PC-3 (cell line): ENCODE results near the gene SMAD5. TPM values are rescaled to one million over a fixed set of nuclear protein-coding genes. Genes with fewer than 3 reads are reported as not detected.

Experiments
- ATAC-seq: fragments of 200-7000 bp; cut with Tn5 transposase; 2 replicates; pipeline ENCODE4 v1.9.1; 2020; ENCODE audit warnings: mild to moderate bottlenecking, moderate library complexity
- BruUV-seq: library from RNA; stranded (reverse); fragments of 400-500 nt; replicated peaks from 2 replicates; lab custom pipeline; 2021; lab: Mats Ljungman, UMichigan
- CTCF ChIA-PET: fragments of 300-600 bp; sonication (Branson Sonifier 250); formaldehyde crosslinking; loops from one replicate; lab custom pipeline; 2022; ENCODE audit warnings: antibody characterized with exemption; lab: Charles Lee
- POLR2A ChIA-PET: fragments of 300-600 bp; sonication (Branson Sonifier 250); formaldehyde crosslinking; loops from one replicate; lab custom pipeline; 2022; ENCODE audit warnings: antibody characterized with exemption; ENCODE audit not compliant: unreplicated experiment; lab: Charles Lee
- DNase-seq: peaks from one replicate; pipeline ENCODE4 v3.0.0-alpha.2; 2015
- H2AFZ ChIP-seq: fragments of 300-600 bp; sonication (generic); 2 replicates; pipeline ENCODE4 v1.6.0; 2016; ENCODE audit warnings: antibody characterized with exemption, low read length
- H3F3A ChIP-seq: fragments of 300-600 bp; sonication (generic); one replicate; pipeline ENCODE4 v1.6.0; 2017; ENCODE audit warnings: antibody characterized with exemption, low read length, control low read depth, mild to moderate bottlenecking; ENCODE audit not compliant: unreplicated experiment
- H3K27ac ChIP-seq: fragments of 300-600 bp; sonication (generic); 2 replicates; pipeline ENCODE4 v1.5.1; 2016; ENCODE audit warnings: mild to moderate bottlenecking, low read length
- H3K27me3 ChIP-seq: fragments of 300-600 bp; sonication (generic); 2 replicates; pipeline ENCODE4 v1.6.1; 2016; ENCODE audit warnings: low read length, mixed read lengths
- H3K36me3 ChIP-seq: fragments of 300-600 bp; sonication (generic); 2 replicates; pipeline ENCODE4 v1.6.1; 2016; ENCODE audit warnings: low read depth, mixed run types, low read length, mixed read lengths
- H3K4me1 ChIP-seq: fragments of 300-600 bp; sonication (generic); 2 replicates; pipeline ENCODE4 v1.5.1; 2016; ENCODE audit warnings: low read length; ENCODE audit not compliant: insufficient read depth
- H3K4me2 ChIP-seq: fragments of 300-600 bp; sonication (generic); 2 replicates; pipeline ENCODE4 v1.6.0; 2016; ENCODE audit warnings: low read length
- H3K4me3 ChIP-seq: fragments of 300-600 bp; sonication (generic); 2 replicates; pipeline ENCODE4 v1.5.1; 2016; ENCODE audit warnings: mild to moderate bottlenecking, low read length, mixed read lengths
- H3K79me2 ChIP-seq: fragments of 300-600 bp; sonication (generic); 2 replicates; pipeline ENCODE4 v1.6.1; 2017; ENCODE audit warnings: low read length, mixed read lengths
- H3K9ac ChIP-seq: fragments of 300-600 bp; sonication (generic); 2 replicates; pipeline ENCODE4 v1.6.0; 2016; ENCODE audit warnings: mild to moderate bottlenecking, low read length
- H3K9me2 ChIP-seq: fragments of 300-600 bp; sonication (generic); replicated peaks from 2 replicates; pipeline ENCODE4 v1.6.1; 2016; ENCODE audit warnings: mixed run types, low read length, mixed read lengths
- H3K9me3 ChIP-seq: fragments of 300-600 bp; sonication (generic); 2 replicates; pipeline ENCODE4 v1.6.1; 2016; ENCODE audit warnings: low read length, mixed read lengths
- H4K20me1 ChIP-seq: fragments of 300-600 bp; sonication (generic); 2 replicates; pipeline ENCODE4 v1.6.1; 2016; ENCODE audit warnings: low read length, mixed read lengths
- EZH2 ChIP-seq: fragments of 300-600 bp; sonication (generic); IDR thresholded peaks from one replicate; pipeline ENCODE4 v1.6.1; 2017; ENCODE audit warnings: antibody characterized with exemption, mild to moderate bottlenecking, low read length; ENCODE audit not compliant: unreplicated experiment
- EZH2phosphoT487 ChIP-seq: fragments of 300-600 bp; sonication (generic); IDR thresholded peaks from 2 replicates; pipeline ENCODE4 v1.6.1; 2018; ENCODE audit warnings: mild to moderate bottlenecking, antibody characterized with exemption, low read length, borderline replicate concordance
- intact Hi-C: fragments of 100-400 bp; cut with micrococcal nuclease; formaldehyde crosslinking; loops from 2 replicates; pipeline ENCODE4 v1.9.0; 2023
- total RNA-seq: library from RNA; depleted of rRNA; stranded (reverse); fragments of >200 nt; gene quantifications from 2 replicates; pipeline ENCODE4 v1.2.3, GENCODE V29; 2014
- TF ChIP-seq, protein P1 (sequence below): fragments of 300-600 bp; sonication (generic); conservative IDR thresholded peaks from 2 replicates; pipeline ENCODE4 v1.5.1; 2017; ENCODE audit warnings: antibody characterized with exemption, low read depth, mild to moderate bottlenecking, low read length

Gene SMAD5
- total RNA-seq, 1 experiment from 2014 or later = 28.5 TPM

DNA sequence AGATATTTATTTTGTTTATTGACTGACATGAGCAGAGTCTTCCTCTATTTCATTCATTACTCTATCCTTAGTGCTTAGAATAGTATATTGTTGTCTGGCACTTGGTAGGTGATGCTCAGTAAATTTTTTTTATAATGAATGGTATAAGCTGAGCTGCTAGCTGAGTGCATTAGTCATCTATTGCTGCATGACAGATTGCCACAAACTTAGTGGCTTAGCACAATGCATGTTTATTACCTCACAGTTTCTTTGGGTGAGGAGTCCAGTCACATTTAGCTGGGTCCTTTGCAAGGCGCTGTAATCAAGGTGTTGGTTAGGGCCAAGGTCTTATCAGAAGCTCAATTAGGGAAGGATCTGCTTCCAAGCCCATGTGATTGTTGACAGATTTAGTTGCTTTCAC lies 23.1 kb downstream of the SMAD5 start:
- no peak overlapping the region for H3K4me3 ChIP-seq
- peaks cover 61% of the 10 kb centered on the region for H3K79me2 ChIP-seq
- peaks cover 17% of the 10 kb centered on the region; the same call in 1 of the 2 replicates for H4K20me1 ChIP-seq
- H3F3A ChIP-seq = no peaks in the 10 kb centered on the region
- H3K27me3 ChIP-seq = no peaks in the 10 kb centered on the region
- ATAC-seq (no peak; the same call in 1 of the 2 replicates), DNase-seq (no peak)
- peaks cover 24% of the 10 kb centered on the region; the same call in 1 of the 2 replicates for H3K36me3 ChIP-seq
- no peaks in the 10 kb centered on the region for H3K4me1 ChIP-seq
- ChIA-PET CTCF (no interaction called here), POLR2A (no interaction called here)
- H3K4me2 ChIP-seq = no peak overlapping the region
- no TSS peak for BruUV-seq
- intact Hi-C loops = no loop called here
- H3K9me3 ChIP-seq = no peaks in the 10 kb centered on the region
- H3K9me2 ChIP-seq = no peaks in the 10 kb centered on the region
- H2AFZ ChIP-seq = no peak overlapping the region
- TF ChIP-seq, protein P1, sequence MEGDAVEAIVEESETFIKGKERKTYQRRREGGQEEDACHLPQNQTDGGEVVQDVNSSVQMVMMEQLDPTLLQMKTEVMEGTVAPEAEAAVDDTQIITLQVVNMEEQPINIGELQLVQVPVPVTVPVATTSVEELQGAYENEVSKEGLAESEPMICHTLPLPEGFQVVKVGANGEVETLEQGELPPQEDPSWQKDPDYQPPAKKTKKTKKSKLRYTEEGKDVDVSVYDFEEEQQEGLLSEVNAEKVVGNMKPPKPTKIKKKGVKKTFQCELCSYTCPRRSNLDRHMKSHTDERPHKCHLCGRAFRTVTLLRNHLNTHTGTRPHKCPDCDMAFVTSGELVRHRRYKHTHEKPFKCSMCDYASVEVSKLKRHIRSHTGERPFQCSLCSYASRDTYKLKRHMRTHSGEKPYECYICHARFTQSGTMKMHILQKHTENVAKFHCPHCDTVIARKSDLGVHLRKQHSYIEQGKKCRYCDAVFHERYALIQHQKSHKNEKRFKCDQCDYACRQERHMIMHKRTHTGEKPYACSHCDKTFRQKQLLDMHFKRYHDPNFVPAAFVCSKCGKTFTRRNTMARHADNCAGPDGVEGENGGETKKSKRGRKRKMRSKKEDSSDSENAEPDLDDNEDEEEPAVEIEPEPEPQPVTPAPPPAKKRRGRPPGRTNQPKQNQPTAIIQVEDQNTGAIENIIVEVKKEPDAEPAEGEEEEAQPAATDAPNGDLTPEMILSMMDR = no peak
- no peak for TF ChIP-seq EZH2
- TF ChIP-seq EZH2phosphoT487 = no peak
- no peak overlapping the region for H3K27ac ChIP-seq
- H3K9ac ChIP-seq = no peak overlapping the region

DNA sequence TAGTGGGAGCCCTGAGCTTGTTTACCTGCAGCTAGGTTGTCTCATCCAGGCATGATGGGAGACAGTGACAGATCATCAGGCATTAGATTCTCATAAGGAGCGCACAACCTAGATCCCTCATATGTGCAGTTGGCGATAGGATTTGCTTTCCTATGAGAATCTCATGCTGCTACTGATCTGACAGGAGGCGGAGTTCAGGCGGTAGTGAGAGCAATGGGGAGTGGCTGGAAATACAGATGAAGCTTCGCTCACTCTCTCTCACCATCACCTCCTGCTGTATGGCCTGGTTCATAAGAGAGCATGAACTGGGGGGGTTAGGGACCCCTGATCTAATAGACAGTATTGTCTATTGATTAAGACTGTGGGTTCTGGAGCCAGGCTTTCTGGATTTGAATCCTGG lies 24.9 kb downstream of the SMAD5 start:
- H4K20me1 ChIP-seq = peaks cover 4% of the 10 kb centered on the region; the same call in 1 of the 2 replicates
- peaks cover 44% of the 10 kb centered on the region for H3K79me2 ChIP-seq

DNA sequence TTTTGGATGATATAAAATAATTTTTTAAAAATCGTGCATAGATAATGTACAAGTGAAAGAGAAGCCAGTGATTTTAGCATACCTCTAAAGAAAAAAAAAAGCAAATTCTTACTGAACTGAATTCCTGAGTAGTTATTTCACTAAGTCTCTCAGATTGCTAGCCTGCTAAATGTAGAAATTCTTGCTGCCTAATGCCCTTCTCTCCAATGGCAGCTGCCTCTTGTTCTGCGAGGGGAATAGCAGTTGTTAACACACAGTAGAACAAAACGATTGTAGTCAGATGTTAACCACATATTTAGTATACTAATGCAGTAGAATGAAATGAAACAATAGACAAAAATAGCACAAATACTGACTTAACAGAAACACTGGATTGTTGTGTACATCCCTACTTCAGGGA lies 26.8 kb downstream of the SMAD5 start:
- ATAC-seq (no peak), DNase-seq (no peak)
- no TSS peak for BruUV-seq
- Histone ChIP-seq H4K20me1 (peaks cover 4% of the 10 kb centered on the region; the same call in 1 of the 2 replicates), H3K9ac (no peak overlapping the region), H3F3A (no peaks in the 10 kb centered on the region), H3K9me2 (no peaks in the 10 kb centered on the region), H3K9me3 (no peaks in the 10 kb centered on the region), H3K36me3 (peaks cover 21% of the 10 kb centered on the region), H2AFZ (no peak overlapping the region), H3K4me2 (no peak overlapping the region), H3K79me2 (peaks cover 32% of the 10 kb centered on the region), H3K27ac (no peak overlapping the region), H3K4me1 (no peaks in the 10 kb centered on the region), H3K27me3 (no peaks in the 10 kb centered on the region), H3K4me3 (no peak overlapping the region)
- intact Hi-C loops = no loop called here
- ChIA-PET CTCF (no interaction called here), POLR2A (no interaction called here)
- no peak for TF ChIP-seq EZH2
- no peak for TF ChIP-seq EZH2phosphoT487
- TF ChIP-seq, protein P1 = no peak

More for the DNA sequence above, 24.9 kb downstream of the SMAD5 start:
- TF ChIP-seq, protein P1 = no peak
- TF ChIP-seq EZH2 (no peak), EZH2phosphoT487 (no peak)
- BruUV-seq = no TSS peak
- Histone ChIP-seq H3K4me2 (no peak overlapping the region), H3K9me2 (no peaks in the 10 kb centered on the region), H3F3A (no peaks in the 10 kb centered on the region), H3K4me3 (no peak overlapping the region), H2AFZ (no peak overlapping the region), H3K27ac (no peak overlapping the region), H3K9ac (no peak overlapping the region), H3K36me3 (peaks cover 24% of the 10 kb centered on the region; the same call in 1 of the 2 replicates), H3K9me3 (no peaks in the 10 kb centered on the region), H3K27me3 (no peaks in the 10 kb centered on the region), H3K4me1 (no peaks in the 10 kb centered on the region)
- ChIA-PET POLR2A (no interaction called here), CTCF (no interaction called here)
- ATAC-seq = no peak
- DNase-seq = no peak
- intact Hi-C loops = no loop called here
